Stimulated activated CD4-positive, alpha-beta T cell treated with anti-CD3 and anti-CD28 coated beads, TNF-alpha, amount 100 ng/mL, for 24 hours (primary cell): ENCODE data around the gene AKR7A3.
A peak's percentile ranks its signal among the peaks of the same experiment; 100 is the strongest.

Experiments used
- DNase-seq, 3 experiments: peaks; one replicate each; pipeline ENCODE4 v3.0.0-alpha.2; 2020; ENCODE audit warnings: low read depth in 3 of 3

AKR7A3 gene

GRCh38 chr1:19288324-19289241 is at the start of gene AKR7A3:
Gene AKR7A3, minus strand, starts transcription at chr1:19288770. Its CDS starts 61 bp downstream, at chr1:19288709.
- DNase-seq, result peak in 2 of 3 experiments; percentile 18 to 71

GRCh38 chr1:19338323-19338762 is 49.8 kb upstream of the AKR7A3 start:
- no peak for DNase-seq

GRCh38 chr1:19337289-19337688 is 48.7 kb upstream of the AKR7A3 start:
- DNase-seq, result no peak

GRCh38 chr1:19336543-19336942 is 48.0 kb upstream of the AKR7A3 start:
- peak; percentile 22 to 68 (median 31) for DNase-seq

- no peak for DNase-seq
Measured at GRCh38 chr1:19333587-19334354, 45.2 kb upstream of the AKR7A3 start.

- DNase-seq, result no peak
Measured at GRCh38 chr1:19332832-19333231, 44.3 kb upstream of the AKR7A3 start.

- DNase-seq, result no peak
Measured at GRCh38 chr1:19331262-19331878, 42.8 kb upstream of the AKR7A3 start.

- DNase-seq, result no peak
Measured at GRCh38 chr1:19330449-19331135, 42.0 kb upstream of the AKR7A3 start.

- DNase-seq, result no peak
Measured at GRCh38 chr1:19329611-19330010, 41.0 kb upstream of the AKR7A3 start.

GRCh38 chr1:19329188-19329587 is 40.6 kb upstream of the AKR7A3 start:
- DNase-seq, result no peak

- DNase-seq, result no peak
Measured at GRCh38 chr1:19328486-19328885, 39.9 kb upstream of the AKR7A3 start.

GRCh38 chr1:19327736-19328135 is 39.2 kb upstream of the AKR7A3 start:
- no peak for DNase-seq

GRCh38 chr1:19327301-19327700 is 38.7 kb upstream of the AKR7A3 start:
- DNase-seq, result no peak

GRCh38 chr1:19326748-19327065 is 38.1 kb upstream of the AKR7A3 start:
- DNase-seq, result no peak

- DNase-seq, result no peak
Measured at GRCh38 chr1:19325958-19326747, 37.6 kb upstream of the AKR7A3 start.

- DNase-seq, result no peak
Measured at GRCh38 chr1:19325368-19325957, 36.9 kb upstream of the AKR7A3 start.

GRCh38 chr1:19324665-19324990 is 36.1 kb upstream of the AKR7A3 start:
- no peak for DNase-seq

- DNase-seq, result no peak
Measured at GRCh38 chr1:19323987-19324664, 35.6 kb upstream of the AKR7A3 start.

GRCh38 chr1:19322481-19322880 is 33.9 kb upstream of the AKR7A3 start:
- no peak for DNase-seq

- DNase-seq, result no peak
Measured at GRCh38 chr1:19321071-19321470, 32.5 kb upstream of the AKR7A3 start.
